HG02678 (cell line): ENCODE data around the gene INIP.
"Not testable (repeated sequence)": the region's sequence is repeated elsewhere in the genome, so short reads cannot be mapped to it uniquely, and the experiment has no call there.

Source experiments
- ATAC-seq: cut with Tn5 transposase; IDR thresholded peaks from one replicate; pipeline ENCODE4 v1.9.1; 2021; ENCODE audit warnings: mild to moderate bottlenecking, moderate library complexity; ENCODE audit not compliant: unreplicated experiment

INIP gene

GRCh38 chr9:112677040-112677439 is 40.9 kb downstream of the INIP start:
- ATAC-seq: no peak

DNA sequence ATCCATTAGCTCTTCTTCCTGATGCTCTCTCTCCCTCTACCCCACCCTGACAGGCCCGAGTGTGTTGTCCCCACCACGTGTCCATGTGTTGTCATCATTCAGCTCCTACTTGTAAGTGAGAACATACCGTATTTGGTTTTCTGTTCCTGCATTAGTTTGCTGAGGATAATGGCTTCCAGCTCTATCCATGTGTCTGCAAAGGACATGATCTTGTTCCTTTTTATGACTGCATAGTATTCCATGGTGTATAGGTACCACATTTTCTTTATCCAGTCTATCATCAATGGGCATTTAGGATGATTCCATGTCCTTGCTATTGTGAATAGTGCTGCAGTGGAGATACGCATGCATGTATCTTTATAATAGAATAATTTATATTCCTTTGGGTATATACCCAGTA is 44.7 kb downstream of the INIP start:
- ATAC-seq: not testable (repeated sequence)

GRCh38 chr9:112670991-112671625 is 46.8 kb downstream of the INIP start:
- ATAC-seq: no peak

GRCh38 chr9:112669326-112669725 is 48.6 kb downstream of the INIP start:
- no peak for ATAC-seq

DNA sequence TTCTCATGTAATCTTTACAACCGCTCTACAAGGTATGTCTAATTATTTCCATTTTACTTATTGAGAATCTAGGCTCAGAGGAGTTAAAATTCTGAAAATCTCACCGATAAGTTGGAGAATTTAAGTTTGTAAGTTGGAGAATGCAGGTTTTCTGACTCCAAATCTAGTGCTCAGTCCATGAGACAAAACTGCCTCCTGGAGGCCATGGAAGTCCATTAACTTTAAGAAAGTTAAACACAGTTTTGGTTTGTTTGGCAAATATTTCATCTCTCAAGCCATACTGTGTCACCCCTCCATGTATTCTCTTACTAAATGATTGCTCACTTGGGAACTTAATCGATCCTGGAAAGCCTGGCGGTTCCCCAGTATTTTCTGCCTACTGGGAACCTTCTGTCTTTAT is 52.6 kb downstream of the INIP start:
- ATAC-seq: no peak

GRCh38 chr9:112664531-112664930 is 53.4 kb downstream of the INIP start:
- ATAC-seq: no peak

DNA sequence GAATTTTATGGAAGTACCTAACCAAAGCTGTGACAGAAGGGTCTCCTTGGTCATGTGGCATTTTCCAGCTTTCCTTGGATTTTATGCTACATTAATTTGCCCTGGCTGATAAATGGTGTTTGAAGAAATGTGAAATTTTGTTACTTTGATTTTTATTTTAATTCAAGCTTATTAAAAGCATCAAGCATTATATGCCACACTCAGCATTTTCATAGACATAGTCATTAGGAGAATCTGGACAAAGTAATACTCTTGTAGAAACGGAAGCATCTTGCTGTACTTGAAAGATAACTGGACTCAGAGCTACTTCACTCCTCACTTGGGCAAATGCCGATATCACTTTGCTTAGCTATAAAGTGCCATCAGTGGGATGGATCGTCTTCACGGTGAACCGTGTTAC is 54.2 kb downstream of the INIP start:
- no peak for ATAC-seq

GRCh38 chr9:112659906-112660305 is 58.0 kb downstream of the INIP start:
- no peak for ATAC-seq

GRCh38 chr9:112655668-112656067 is 62.2 kb downstream of the INIP start:
- ATAC-seq: no peak

DNA sequence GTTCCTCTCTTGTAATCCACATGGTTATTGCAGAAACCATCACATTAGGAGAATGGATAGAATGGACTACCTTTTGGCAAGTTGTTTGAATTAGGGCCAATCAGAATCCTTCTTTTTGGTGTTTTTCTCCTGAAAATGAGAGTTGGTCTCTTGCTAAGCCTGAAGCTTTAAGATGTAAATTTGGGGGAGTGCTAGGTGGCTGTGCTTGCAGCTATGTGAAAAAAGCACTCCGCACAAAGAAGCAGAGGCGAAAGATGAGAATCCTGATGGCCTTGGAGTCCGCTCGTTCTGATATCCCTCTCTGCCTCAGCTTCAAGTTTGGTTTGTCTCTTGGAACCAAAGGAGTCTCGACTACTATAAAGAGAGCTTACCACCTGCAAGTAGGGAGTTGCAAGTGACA is 63.6 kb downstream of the INIP start:
- no peak for ATAC-seq

GRCh38 chr9:112648624-112649023 is 69.3 kb downstream of the INIP start:
- no peak for ATAC-seq

GRCh38 chr9:112647596-112647995 is 70.3 kb downstream of the INIP start:
- no peak for ATAC-seq

DNA sequence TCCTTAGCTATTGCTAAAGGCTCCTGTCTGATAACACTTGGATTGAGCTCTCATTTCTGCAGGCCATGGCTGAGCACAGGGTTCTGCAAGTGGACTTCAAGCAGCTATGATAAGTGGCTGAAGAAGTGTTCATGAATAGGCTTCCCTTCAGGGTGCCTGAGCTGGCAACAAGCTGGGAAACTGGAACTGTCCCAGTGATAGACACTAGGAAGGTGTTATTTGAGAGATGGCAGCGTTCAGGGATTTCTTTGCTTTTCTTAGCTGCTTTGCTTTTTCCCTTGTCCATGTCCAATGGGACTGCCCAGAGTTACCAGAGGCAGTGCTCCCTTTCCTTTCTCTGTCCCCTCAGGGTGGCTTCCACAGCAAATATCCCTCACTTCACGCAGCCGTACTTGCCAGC is 75.8 kb downstream of the INIP start:
- ATAC-seq: no peak

DNA sequence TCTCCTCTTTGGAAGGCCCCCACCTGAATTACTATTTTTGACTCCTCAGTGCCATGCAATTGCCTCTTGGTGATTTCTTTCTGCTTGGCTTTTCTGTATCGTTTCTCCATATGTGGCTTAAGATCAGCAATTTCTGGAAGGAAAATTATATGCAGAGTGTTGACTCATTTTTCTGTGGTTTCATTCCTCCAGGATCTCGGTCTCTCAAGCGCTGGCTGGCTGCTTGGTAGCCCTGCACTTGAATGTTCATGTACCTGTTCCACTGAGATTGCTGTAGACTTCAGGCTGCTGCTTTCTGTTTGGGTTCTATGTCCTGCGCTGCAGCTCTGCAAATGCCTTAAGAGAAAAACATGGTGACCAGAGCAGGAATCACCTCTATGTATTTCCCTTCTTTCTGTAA is 77.6 kb downstream of the INIP start:
- ATAC-seq: no peak
